ENCODE data around the gene CNIH1. TPM values are rescaled to one million over a fixed set of nuclear protein-coding genes. Genes with fewer than 3 reads are reported as not detected.
"Not testable (repeated sequence)": the region's sequence is repeated elsewhere in the genome, so short reads cannot be mapped to it uniquely, and the experiment has no call there.

Gene CNIH1
- total and polyA plus RNA-seq, 2 of the 13 experiments (the other 11 are each of a cell fraction or from before 2014, with no cell fraction given): 166 to 421 TPM

GRCh38 chr14:54410215-54410614, 31.0 kb downstream of the CNIH1 start (continued):
- TF ChIP-seq ARID5B (CRISPR knock-in tag; IDR thresholded peaks at IDR 0.05) (0 out of 2 replicates have a peak, but pooled peaks have one; percentile 20), BCL6 (CRISPR knock-in tag; IDR thresholded peaks at IDR 0.05) (0 out of 2 replicates have a peak, but pooled peaks have one; percentile 20), ZNF121 (CRISPR knock-in tag; IDR thresholded peaks at IDR 0.05) (no peak), ZNF142 (CRISPR knock-in tag; IDR thresholded peaks at IDR 0.05) (no peak), RFX3 (CRISPR knock-in tag; IDR thresholded peaks at IDR 0.05) (no peak), GLMP (CRISPR knock-in tag; IDR thresholded peaks at IDR 0.05; ENCODE audit: borderline replicate concordance) (no peak), ZNF792 (CRISPR knock-in tag; IDR thresholded peaks at IDR 0.05) (peak; percentile 56; the same call in 1 of the 2 replicates), GATA4 (IDR thresholded peaks at IDR 0.05; ENCODE audit: borderline replicate concordance, low read depth) (no peak), HNF4A (CRISPR knock-in tag; IDR thresholded peaks at IDR 0.05) (peak; percentile 35; the same call in 1 of the 2 replicates), GABPA (IDR thresholded peaks at IDR 0.05; ENCODE audit: low read depth, low read length) (no peak), GABPA (CRISPR knock-in tag; IDR thresholded peaks at IDR 0.05; ENCODE audit: low read depth) (no peak), ZNF263 (CRISPR knock-in tag; IDR thresholded peaks at IDR 0.05) (peak; percentile 28; the same call in 1 of the 2 replicates)

GRCh38 chr14:54403401-54404005, 37.7 kb downstream of the CNIH1 start:
- intact Hi-C loops (cut with micrococcal nuclease; ENCODE audit: unreplicated experiment); H3K27ac ChIP-seq (ENCODE audit: extremely low read length, insufficient read depth, low read length); H3K4me2 ChIP-seq (ENCODE audit: low read depth, low read length); H3K27me3 ChIP-seq (ENCODE audit: control insufficient read depth in 1 of 2, insufficient read depth in 2 of 2, low read length in 2 of 2); POLR2A ChIA-PET; H3K4me3 ChIP-seq (replicated peaks in 1 of 3; ENCODE audit: insufficient read depth in 1 of 3, low read depth in 2 of 3, low read length in 3 of 3); H4K20me1 ChIP-seq (ENCODE audit: insufficient read depth, low read length); in situ Hi-C loops (cut with HindIII; ENCODE audit: extremely low pct_ligation_motif_present, low pct_unique_long_range_greater_than_20kb); FAIRE-seq; BruUV-seq (replicated peaks); H3K9me3 ChIP-seq (ENCODE audit: low read length); H3K9ac ChIP-seq (ENCODE audit: insufficient read depth, low read depth, low read length); H3K36me3 ChIP-seq (replicated peaks in 1 of 2; ENCODE audit: control insufficient read depth in 1 of 2, insufficient read depth in 2 of 2, low read length in 2 of 2); CTCF ChIA-PET (ENCODE audit: low intra/inter-chr PET ratio, low total read pairs); DNase-seq (ENCODE audit: low spot score); ATAC-seq; H2AFZ ChIP-seq (ENCODE audit: low read length): not testable (repeated sequence)
- H3K4me1 ChIP-seq (ENCODE audit: insufficient read depth, low read length): peaks cover 19% of the 10 kb centered on the region
- H3K79me2 ChIP-seq (ENCODE audit: insufficient read depth, low read length): peaks cover 16% of the 10 kb centered on the region
- 96% methylated on average over 6 of the region's 6 CpGs for WGBS (ENCODE audit: low lambda C conversion rate)

Measured in HepG2 (cell line).